Lower leg skin (tissue), 4 donors: ENCODE measurements around the gene DENND11. TPM values are rescaled to one million over a fixed set of nuclear protein-coding genes. Genes with fewer than 3 reads are reported as not detected.

Source experiments
- DNase-seq, 2 donors: peaks; one replicate each; pipeline ENCODE4 v3.0.0-alpha.2; 2019; ENCODE audit warnings: low spot score in 2 of 2
- H3K4me3 ChIP-seq: fragments of 200-600 bp; sonication (generic); 2 replicates; pipeline ENCODE4 v1.5.1; 2017; ENCODE audit warnings: mild to moderate bottlenecking, low read depth; ENCODE audit not compliant: poor library complexity, severe bottlenecking
- POLR2A ChIP-seq, 2 donors: fragments of 450-650 bp; IDR thresholded peaks; one replicate each; pipeline ENCODE4 v1.6.1; 2016 to 2017; ENCODE audit warnings: antibody characterized with exemption in 2 of 2, mild to moderate bottlenecking in 1 of 2, moderate library complexity in 1 of 2
- WGBS, 2 donors: methylation state at CpG; one replicate each; pipeline ENCODE4 v1.1.5; 2018; 5-methylcytosine and 5-hydroxymethylcytosine counted together
- intact Hi-C: fragments of 100-400 bp; cut with DNase I; formaldehyde crosslinking; loops from one replicate; pipeline ENCODE4 v1.15.0; 2023; ENCODE audit warnings: low total_unique reads
- total RNA-seq, 4 donors: library from RNA; depleted of rRNA; stranded (reverse); fragments of >200 nt; gene quantifications; one replicate each; pipeline ENCODE4 v1.1.0, GENCODE V29; 2016
- TF ChIP-seq, protein P1 (sequence below), 3 donors: fragments of 450-650 bp; IDR thresholded peaks; one replicate each; pipeline ENCODE4 v1.5.1; 2016; ENCODE audit warnings: antibody characterized with exemption in 3 of 3, mild to moderate bottlenecking in 3 of 3, moderate library complexity in 2 of 3

DENND11 gene, protein sequence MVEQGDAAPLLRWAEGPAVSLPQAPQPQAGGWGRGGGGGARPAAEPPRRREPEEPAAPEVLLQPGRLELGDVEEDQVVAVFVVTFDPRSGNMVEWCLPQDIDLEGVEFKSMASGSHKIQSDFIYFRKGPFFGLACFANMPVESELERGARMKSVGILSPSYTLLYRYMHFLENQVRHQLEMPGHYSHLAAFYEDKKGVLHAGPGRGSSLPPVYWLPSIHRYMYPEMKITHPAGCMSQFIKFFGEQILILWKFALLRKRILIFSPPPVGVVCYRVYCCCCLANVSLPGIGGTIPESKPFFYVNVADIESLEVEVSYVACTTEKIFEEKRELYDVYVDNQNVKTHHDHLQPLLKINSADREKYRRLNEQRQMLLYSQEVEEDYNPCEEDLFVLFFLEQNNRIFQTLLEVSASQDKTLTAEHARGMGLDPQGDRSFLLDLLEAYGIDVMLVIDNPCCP
- 10 to 100 TPM; 11.6 to 15.8 (median 14.6) TPM for total RNA-seq

DNA sequence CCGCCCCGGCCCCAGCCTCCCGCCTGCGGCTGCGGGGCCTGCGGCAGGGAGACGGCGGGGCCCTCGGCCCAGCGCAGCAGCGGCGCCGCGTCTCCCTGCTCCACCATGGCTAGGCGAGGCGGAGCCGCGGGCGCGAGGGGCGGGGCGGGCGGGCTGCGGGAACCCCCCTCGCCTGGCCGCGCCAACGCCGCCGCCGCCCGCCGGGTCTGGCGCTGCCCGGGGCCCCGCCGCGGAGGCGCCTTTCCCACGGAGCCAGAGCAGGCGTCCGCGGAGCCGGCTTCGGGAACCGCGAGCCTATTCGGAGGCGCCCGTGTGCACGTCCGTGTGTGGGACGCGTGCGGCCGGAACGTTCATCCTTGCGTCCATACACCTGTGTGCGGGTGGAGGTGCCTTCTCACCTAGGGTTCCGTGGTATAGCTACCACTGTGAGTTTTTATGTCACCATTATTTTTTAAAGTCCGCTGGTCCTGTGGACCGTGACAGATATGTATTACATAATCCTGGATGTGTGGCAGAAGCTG lies at the start of gene DENND11:
Gene DENND11, minus strand, starts transcription at position 120 of the 521 bp plus-strand sequence. Its CDS starts 13 bp downstream, at position 107.
- H3K4me3 ChIP-seq = peak within 1 kb of the TSS; percentile 63
- 0% methylated on average over 15 to 51 of the region's 62 CpGs for WGBS, 2 donors
- TF ChIP-seq POLR2A (IDR thresholded peaks at IDR 0.05) = no peak
- TF ChIP-seq, protein P1, sequence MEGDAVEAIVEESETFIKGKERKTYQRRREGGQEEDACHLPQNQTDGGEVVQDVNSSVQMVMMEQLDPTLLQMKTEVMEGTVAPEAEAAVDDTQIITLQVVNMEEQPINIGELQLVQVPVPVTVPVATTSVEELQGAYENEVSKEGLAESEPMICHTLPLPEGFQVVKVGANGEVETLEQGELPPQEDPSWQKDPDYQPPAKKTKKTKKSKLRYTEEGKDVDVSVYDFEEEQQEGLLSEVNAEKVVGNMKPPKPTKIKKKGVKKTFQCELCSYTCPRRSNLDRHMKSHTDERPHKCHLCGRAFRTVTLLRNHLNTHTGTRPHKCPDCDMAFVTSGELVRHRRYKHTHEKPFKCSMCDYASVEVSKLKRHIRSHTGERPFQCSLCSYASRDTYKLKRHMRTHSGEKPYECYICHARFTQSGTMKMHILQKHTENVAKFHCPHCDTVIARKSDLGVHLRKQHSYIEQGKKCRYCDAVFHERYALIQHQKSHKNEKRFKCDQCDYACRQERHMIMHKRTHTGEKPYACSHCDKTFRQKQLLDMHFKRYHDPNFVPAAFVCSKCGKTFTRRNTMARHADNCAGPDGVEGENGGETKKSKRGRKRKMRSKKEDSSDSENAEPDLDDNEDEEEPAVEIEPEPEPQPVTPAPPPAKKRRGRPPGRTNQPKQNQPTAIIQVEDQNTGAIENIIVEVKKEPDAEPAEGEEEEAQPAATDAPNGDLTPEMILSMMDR (IDR thresholded peaks at IDR 0.05) = no peak
- no peak for DNase-seq
- intact Hi-C loops = no loop called here

DNA sequence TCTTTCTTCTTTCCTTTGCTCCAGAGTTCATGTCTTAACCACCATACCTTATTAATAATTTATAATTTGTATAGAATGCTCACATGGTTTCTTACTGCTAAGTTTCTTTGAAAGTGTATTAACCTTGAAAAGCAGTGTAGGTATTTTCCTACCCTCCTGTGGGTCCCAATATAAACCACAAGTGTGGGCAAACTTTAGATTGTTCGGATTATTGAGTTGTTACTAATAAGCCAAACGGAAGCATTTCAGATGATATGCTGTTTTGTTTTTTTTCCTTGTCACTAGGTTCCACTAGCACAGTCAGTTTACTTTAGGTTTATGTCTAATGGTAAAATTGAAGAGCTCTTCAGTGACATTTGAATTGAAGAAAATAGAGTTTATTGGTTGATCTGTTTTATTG lies 46.4 kb upstream of the DENND11 start:
- no peak overlapping the region for H3K4me3 ChIP-seq
- TF ChIP-seq POLR2A (IDR thresholded peaks at IDR 0.05) = no peak
- TF ChIP-seq, protein P1 (IDR thresholded peaks at IDR 0.05) = no peak
- 97 to 99% methylated on average over 2 of the region's 2 CpGs for WGBS, 2 donors
- intact Hi-C loops = no loop called here
- DNase-seq = no peak

DNA sequence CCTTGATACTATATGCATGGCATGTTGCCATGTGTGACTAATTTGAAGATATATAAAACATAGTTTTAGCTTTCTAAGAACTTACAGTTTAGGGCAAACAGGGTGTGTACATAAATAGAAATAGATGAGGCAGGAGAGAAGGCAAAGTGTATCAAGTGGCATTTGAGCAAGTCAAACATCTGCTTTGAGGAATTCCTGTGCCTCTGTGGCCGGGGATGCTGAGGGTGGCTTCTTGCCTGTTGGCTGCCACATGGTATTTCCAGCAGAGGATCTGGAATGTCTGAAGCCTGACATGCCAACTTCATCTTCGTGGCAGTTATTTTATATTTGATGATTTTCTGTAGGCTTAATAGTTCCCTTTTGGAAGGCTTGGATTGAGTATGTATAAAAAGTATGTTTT lies 42.2 kb upstream of the DENND11 start:
- WGBS, 2 donors = 69 to 71% methylated on average over 2 of the region's 2 CpGs
- TF ChIP-seq POLR2A (IDR thresholded peaks at IDR 0.05) = no peak
- TF ChIP-seq, protein P1 (IDR thresholded peaks at IDR 0.05) = no peak
- intact Hi-C loops = no loop called here
- no peak overlapping the region for H3K4me3 ChIP-seq
- DNase-seq = no peak

DNA sequence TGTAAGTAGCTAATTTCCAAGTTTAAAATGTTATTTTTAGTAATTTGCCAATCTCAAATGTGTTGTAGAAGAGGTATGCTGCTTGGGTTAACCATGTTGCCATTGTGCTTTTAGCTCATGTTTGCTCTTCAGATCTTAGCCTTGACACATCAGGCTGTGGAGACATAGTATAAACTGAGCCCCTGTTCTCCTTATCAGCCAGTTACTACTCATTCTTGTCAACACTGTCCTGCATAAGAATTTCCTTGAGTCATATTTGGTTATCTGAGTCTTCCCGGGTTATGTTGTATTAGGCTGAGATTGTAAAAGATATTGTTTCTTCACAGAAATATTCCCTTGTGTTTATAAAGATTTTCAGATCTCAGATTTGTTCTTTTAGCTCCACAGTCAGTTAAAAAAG lies 40.3 kb upstream of the DENND11 start:
- H3K4me3 ChIP-seq = no peak overlapping the region
- TF ChIP-seq, protein P1 (IDR thresholded peaks at IDR 0.05) = no peak
- no peak for TF ChIP-seq POLR2A (IDR thresholded peaks at IDR 0.05)
- no peak for DNase-seq
- intact Hi-C loops = no loop called here
- WGBS, 2 donors = 96 to 100% methylated on average over 1 of the region's 1 CpG

DNA sequence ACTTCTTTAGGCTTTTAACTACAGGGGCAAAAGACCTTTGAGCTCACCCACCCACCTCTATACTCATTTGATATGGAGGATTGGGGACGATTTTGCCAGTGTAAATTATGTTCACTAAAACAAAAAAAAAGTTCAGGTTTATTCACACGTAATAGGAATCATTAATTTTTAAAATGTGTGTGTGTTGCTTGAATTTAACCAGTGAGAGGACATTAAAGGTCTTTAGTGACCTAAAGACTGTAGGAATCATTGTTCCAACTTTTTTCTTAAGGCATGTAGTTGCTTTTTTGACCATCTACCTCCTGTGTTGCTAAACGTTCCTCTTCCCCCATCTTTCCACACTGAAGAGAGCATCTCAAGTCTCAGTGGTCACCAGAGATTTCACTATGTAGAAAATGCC lies 37.3 kb upstream of the DENND11 start:
- DNase-seq = no peak
- intact Hi-C loops = no loop called here
- H3K4me3 ChIP-seq = no peak overlapping the region
- TF ChIP-seq, protein P1 (IDR thresholded peaks at IDR 0.05) = no peak
- TF ChIP-seq POLR2A (IDR thresholded peaks at IDR 0.05) = no peak
- 62 to 71% methylated on average over 3 of the region's 3 CpGs for WGBS, 2 donors
